COLO668 (cell line): ENCODE results near the gene CRIP2.

Experiments used
- DNase-seq: peaks from one replicate; lab custom pipeline; 2025; ENCODE audit not compliant: unreplicated experiment; lab: John Stamatoyannopoulos, UW

CRIP2 gene

GRCh38 chr14:105496831-105497591 lies 22.4 kb downstream of the CRIP2 start:
- DNase-seq: no peak

- DNase-seq: no peak
Observed at GRCh38 chr14:105497671-105498429, 23.2 kb downstream of the CRIP2 start.

GRCh38 chr14:105498430-105499255 lies 24.0 kb downstream of the CRIP2 start:
- no peak for DNase-seq

- DNase-seq: no peak
Observed at GRCh38 chr14:105499256-105500035, 24.8 kb downstream of the CRIP2 start.

- DNase-seq: no peak
Observed at GRCh38 chr14:105500036-105500725, 25.6 kb downstream of the CRIP2 start.

GRCh38 chr14:105500726-105501101 lies 26.1 kb downstream of the CRIP2 start:
- no peak for DNase-seq

- no peak for DNase-seq
Observed at GRCh38 chr14:105501504-105502291, 27.1 kb downstream of the CRIP2 start.

- DNase-seq: no peak
Observed at GRCh38 chr14:105502446-105503295, 28.1 kb downstream of the CRIP2 start.

GRCh38 chr14:105503296-105503640 lies 28.6 kb downstream of the CRIP2 start:
- no peak for DNase-seq

- DNase-seq: no peak
Observed at GRCh38 chr14:105503935-105504692, 29.5 kb downstream of the CRIP2 start.

GRCh38 chr14:105505101-105505500 lies 30.5 kb downstream of the CRIP2 start:
- DNase-seq: no peak

- DNase-seq: no peak
Observed at GRCh38 chr14:105507247-105507646, 32.6 kb downstream of the CRIP2 start.

GRCh38 chr14:105508069-105508468 lies 33.4 kb downstream of the CRIP2 start:
- DNase-seq: no peak

- DNase-seq: no peak
Observed at GRCh38 chr14:105508601-105509000, 34.0 kb downstream of the CRIP2 start.

- DNase-seq: no peak
Observed at GRCh38 chr14:105517096-105517495, 42.5 kb downstream of the CRIP2 start.

- no peak for DNase-seq
Observed at GRCh38 chr14:105519946-105520698, 45.5 kb downstream of the CRIP2 start.

- no peak for DNase-seq
Observed at GRCh38 chr14:105525326-105525725, 50.7 kb downstream of the CRIP2 start.
